DND-41 (cell line): Measurements from ENCODE around the gene DHH.

ENCODE experiments used
- CTCF ChIP-seq: IDR thresholded peaks from 2 replicates; pipeline ENCODE4 v1.5.1; 2012; ENCODE audit warnings: borderline replicate concordance, low read length, moderate library complexity, mild to moderate bottlenecking; ENCODE audit not compliant: poor library complexity, severe bottlenecking; ENCODE audit errors: extremely low read depth
- EZH2 ChIP-seq: IDR thresholded peaks from 3 replicates; pipeline ENCODE4 v1.6.1; 2012; ENCODE audit warnings: borderline replicate concordance, low read depth, mild to moderate bottlenecking, moderate library complexity, low read length, inconsistent platforms; ENCODE audit not compliant: severe bottlenecking

- TF ChIP-seq CTCF (no peak), EZH2 (no peak)
Observed at GRCh38 chr12:49040364-49040855, 54.2 kb downstream of the DHH start.
